Femur (tissue), 1 donor: ENCODE results near the gene RUVBL1.

Source experiments
- DNase-seq: peaks from one replicate; pipeline ENCODE4 v3.0.0-alpha.2; 2017

RUVBL1 gene

GRCh38 chr3:128131897-128132646, 8.5 kb upstream of the RUVBL1 start:
- no peak for DNase-seq

DNA sequence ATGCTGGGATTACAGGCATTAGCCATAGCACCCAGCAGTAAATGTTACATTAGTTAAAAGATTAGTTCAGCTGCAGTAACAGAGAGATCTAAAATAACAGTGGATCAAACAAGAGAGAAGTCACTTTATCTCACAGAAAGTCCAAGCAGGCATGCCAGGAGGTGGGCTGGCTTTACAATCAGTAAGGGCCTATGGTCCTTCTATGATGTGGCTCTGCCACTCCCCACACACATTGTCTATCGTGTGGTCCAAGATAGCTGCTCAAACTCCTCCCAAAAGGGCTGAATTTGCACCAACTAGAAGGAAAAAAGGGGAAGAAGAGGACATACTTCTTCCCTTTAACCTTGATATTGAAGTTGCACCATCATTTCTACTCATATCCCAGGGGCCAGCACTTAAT, 4.6 kb upstream of the RUVBL1 start:
- DNase-seq = no peak

- DNase-seq = no peak
Measured at GRCh38 chr3:128127236-128127635, 3.6 kb upstream of the RUVBL1 start.

DNA sequence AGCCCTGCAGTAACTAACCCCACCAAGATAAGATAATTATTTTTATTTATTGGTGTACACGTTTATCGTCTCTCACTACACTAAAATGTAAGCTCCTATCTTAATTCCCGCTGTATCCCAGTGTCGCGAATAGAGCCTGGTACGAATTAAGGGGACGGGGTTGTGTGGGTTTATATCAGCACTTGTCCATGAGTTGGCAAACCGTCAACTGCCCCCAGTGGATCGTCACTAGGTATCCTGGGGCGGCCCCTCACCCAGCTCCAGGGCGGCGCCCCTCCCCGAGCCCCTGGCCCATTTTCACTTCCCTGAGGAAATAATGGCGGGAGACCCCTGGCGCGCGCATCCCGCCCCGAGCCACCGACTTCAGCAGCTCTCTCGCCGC, 465 bp downstream of the RUVBL1 start:
- DNase-seq = no peak

- DNase-seq = no peak
Measured at GRCh38 chr3:128122013-128122412, 1.6 kb downstream of the RUVBL1 start.

GRCh38 chr3:128113817-128114794, 9.5 kb downstream of the RUVBL1 start:
- no peak for DNase-seq

GRCh38 chr3:128112357-128112968, 11.1 kb downstream of the RUVBL1 start:
- no peak for DNase-seq

DNA sequence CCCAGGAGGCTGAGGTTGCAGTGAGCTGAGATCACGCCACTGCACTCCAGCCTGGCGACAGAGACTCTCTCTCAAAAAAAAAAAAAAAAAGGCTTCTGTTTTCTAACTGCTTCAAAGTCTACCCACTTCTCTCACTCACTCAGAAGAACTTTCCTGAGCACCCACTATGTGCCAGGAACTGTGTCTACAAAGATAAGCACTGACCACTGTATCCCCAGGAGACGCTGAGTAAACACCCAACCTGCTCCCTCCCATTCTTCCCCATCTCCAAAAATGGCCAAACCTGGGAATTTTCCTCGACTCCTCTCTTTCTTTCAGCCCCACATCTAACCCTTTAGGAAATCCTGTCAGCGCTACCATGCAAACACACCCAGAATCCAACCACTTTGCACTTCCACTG, 12.5 kb downstream of the RUVBL1 start:
- DNase-seq = no peak

DNA sequence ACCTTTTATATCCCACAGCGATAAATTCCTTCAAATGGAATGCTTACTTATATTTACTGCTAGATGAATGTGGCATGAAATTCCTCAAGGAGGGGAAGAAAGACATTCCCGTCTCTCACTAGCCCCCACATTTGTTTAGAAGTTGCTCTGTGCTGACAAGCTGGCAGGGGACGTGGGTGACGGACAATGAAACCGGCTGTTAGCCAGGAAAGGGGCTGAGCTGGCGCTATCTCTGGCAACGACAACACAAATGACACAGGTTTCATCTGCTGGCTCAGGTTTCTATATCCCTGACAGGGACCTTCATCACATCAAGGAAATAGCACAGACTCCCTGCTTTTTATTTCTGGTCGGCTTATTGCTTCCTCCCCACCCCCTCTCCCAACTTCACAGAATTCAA, 15.8 kb downstream of the RUVBL1 start:
- no peak for DNase-seq

DNA sequence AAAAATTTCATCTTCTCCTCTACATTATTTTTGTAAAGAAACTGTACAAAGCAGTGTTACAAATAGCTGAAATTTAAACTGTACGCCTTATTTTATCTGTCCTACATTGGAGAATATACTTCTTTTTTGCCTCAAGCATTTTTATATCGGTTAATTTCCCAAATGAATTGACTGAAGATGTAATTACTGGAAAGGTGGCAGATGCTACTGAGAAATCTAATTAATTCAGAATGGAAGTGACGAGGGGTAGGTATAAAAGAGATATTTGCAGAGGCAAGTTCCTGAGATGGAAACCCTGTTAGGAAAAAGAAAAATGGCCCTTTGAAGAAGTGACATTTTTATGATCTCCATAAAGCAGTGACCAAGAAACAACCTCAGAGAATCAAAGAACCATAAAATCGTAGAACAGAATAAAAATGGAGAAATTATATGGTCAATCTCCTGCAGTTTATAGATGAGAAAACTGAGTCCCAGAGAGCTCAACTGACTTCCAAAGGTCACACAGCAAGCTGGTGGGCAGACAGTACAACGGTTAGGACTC, 20.4 kb downstream of the RUVBL1 start:
- no peak for DNase-seq

DNA sequence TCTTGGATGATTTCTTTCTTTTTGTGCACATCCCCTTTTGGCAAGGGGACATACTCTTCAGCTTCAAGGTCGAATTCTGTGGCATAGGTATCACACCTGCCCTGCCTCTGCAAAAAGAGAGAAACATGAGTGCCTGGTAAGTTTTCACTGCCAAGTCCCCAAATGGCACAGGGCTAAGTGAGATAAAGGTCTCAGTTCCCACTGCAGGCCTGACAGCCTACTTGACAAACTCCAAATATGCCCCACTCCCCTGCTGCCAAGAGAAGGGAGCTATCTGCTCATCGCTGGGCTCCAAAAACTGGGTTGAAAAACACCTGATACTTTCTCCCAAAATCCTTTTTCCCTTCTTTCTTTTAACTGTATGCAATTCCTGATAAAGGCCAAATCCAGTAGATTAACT, 23.0 kb downstream of the RUVBL1 start:
- DNase-seq = no peak

- DNase-seq = no peak
Measured at GRCh38 chr3:128100161-128100560, 23.5 kb downstream of the RUVBL1 start.

- DNase-seq = no peak
Measured at GRCh38 chr3:128098234-128098633, 25.4 kb downstream of the RUVBL1 start.

DNA sequence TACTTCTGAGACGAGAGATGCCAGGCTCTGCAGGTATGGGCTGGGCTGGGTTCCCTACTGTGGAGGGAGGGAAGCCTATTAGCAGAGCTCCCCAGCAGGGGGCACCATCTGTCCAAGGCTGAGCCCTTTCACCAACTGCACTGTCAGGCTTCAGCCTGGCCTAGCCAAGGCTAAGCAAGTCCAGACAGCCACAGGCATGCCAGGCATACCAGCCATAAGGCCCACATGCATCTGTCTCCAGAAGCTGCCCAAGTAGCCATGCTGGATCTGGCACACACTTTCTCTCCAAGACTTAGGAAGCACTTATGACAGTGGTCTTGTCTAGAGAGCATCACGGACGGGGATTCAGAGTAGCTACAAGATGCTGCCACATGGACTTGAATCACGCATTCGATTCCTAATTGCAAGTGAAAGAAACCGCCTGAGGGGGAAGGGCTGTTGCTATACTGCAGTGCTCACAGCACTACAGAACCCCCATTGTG, 28.3 kb downstream of the RUVBL1 start:
- peak; percentile 79 for DNase-seq

DNA sequence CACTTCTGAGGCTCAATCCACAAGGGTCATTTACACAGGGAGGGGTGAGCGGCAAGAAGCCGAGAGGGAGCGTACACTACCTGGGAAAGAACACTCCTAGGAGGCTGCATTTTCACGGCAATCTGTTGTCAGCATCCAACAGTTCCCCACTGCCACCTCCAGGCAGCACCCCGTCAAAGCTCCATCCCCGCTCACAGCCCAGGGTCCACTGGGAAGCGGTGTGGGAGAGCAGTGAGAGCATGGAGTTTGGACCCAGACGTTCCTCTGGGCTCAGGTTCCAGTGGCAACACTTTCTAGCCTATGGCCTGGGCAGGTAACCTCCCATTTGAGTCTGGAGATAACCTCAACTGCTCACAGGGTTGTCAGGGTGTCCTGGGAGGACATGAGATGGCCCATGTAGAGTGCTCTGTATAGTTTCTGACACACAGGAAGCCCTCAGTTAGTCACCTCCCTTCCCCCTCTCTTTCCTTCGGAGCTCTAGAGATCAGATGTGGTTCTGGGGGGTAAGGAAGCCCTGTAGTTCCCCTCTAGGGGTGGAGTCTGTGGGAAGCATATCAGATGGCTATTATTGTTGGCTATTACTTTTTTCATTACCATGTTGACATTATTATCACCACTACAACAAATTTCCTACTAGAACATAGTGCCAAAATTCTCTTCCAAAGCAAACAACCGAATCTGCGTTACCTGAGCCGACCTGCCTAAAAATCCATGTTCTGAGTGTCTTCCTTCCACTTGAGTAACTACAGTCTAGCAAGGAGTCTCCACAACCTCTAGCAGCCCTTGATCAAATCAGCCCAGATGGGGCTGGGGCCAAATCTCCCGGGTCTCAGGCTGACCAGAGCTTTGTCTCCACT, 29.1 kb downstream of the RUVBL1 start:
- DNase-seq = no peak

DNA sequence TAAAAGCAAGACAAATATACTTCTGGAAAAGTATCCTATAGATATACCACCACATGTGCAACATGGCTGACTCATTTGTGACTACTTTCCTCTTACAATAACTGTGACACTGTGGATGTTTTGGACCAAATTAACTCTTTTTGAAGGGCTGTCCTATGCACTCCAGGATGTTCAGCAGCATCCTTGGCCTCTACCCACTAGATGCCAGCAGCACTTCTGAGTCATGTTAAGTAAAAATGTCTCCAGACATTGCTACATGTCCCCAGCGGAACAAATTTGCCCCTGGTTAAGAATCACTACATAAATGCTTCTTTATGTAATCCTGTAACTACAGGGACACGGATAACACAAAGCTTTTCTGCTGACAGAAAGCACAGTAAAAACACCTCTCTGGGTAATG, 32.0 kb downstream of the RUVBL1 start:
- DNase-seq = no peak

GRCh38 chr3:128089135-128089534, 34.5 kb downstream of the RUVBL1 start:
- no peak for DNase-seq

- DNase-seq = no peak
Measured at GRCh38 chr3:128084675-128085021, 39.0 kb downstream of the RUVBL1 start.

- no peak for DNase-seq
Measured at GRCh38 chr3:128083980-128084674, 39.5 kb downstream of the RUVBL1 start.

DNA sequence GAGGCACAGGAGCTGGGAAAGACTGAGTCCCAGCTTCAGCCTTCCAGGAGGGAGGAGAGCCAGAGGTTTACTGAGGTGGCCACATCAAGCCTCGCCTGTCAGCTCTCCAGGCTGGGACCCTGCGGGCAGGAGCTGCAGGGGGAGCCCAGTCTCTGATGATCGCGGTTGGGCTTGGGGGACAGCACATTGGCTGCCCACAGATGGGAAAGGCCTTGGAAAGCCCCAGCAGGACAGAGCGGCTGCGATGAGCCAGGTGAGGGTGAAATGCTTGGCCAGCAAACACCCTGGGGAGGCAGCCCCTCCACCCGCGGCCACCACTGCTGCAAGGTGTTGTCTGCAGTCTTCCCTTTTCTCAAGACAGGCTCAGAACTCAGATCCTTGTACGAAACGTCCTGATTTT, 40.2 kb downstream of the RUVBL1 start:
- no peak for DNase-seq

- DNase-seq = no peak
Measured at GRCh38 chr3:128082546-128082945, 41.1 kb downstream of the RUVBL1 start.

DNA sequence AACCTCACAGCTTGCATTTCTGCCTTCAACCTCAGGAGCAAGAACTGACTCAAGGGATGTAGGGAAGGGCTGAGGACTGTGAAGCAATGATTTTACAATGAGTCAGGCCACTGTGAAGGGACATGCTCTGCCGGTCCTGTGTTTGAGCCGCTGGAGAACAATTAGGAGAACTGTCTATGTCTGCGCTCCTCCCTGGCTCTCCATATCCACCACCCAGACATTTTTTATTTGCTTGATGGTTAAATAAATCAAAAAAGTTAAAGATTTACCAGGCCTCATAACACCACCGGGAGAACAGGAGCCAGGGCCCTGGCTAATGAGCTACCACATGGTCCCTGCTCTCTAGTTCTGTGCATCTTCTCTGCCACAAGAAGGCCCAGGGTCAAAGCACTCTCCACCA, 41.8 kb downstream of the RUVBL1 start:
- DNase-seq = no peak
